ENCODE measurements around the gene ADIPOR2.

DNA sequence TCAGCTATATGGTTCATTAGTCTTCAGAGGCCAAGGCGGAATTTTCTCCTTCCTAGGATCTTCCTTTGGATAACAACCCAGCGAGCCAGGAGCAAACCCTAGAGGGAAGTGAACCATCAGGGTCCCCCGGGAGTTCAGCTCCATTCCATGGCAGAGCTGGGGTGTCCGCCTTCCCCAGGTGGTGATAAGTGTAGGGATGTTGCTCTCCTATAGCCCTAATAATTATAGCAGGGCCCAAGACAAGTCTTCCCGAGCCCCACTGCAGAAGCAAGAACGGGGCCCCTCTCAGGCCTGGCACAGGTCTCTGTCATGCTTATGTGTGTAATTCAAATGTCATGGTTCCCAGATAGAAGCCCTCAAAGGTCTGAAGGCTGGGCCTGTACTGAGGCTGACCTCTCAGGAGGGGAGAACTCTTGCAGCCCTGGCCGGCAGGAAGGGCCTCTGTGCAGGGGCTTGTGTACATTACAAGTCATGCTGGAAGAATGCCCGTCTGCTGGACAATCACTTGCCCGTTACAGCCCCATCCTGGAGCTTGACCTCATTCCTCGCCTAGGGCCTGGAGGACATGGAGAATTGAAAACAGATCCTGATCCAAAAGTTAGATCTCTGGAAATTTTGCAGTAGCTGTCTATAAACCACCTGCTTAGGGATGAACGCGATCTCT is 146.8 kb downstream of the ADIPOR2 start:
- TF ChIP-seq, protein P1, sequence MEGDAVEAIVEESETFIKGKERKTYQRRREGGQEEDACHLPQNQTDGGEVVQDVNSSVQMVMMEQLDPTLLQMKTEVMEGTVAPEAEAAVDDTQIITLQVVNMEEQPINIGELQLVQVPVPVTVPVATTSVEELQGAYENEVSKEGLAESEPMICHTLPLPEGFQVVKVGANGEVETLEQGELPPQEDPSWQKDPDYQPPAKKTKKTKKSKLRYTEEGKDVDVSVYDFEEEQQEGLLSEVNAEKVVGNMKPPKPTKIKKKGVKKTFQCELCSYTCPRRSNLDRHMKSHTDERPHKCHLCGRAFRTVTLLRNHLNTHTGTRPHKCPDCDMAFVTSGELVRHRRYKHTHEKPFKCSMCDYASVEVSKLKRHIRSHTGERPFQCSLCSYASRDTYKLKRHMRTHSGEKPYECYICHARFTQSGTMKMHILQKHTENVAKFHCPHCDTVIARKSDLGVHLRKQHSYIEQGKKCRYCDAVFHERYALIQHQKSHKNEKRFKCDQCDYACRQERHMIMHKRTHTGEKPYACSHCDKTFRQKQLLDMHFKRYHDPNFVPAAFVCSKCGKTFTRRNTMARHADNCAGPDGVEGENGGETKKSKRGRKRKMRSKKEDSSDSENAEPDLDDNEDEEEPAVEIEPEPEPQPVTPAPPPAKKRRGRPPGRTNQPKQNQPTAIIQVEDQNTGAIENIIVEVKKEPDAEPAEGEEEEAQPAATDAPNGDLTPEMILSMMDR (IDR thresholded peaks at IDR 0.05), result no peak
- TF ChIP-seq POLR2AphosphoS5 (IDR thresholded peaks at IDR 0.05), result no peak
